Skeletal muscle satellite cell (primary cell): ENCODE results near the gene HDAC5. TPM values are rescaled to one million over a fixed set of nuclear protein-coding genes. Genes with fewer than 3 reads are reported as not detected.

ENCODE experiments used
- small RNA-seq: library from RNA; depleted of rRNA; stranded (forward); fragments of <200 nt; gene quantifications from one replicate; pipeline ENCODE3, GENCODE V24; 2012

The HDAC5 gene

Small RNAs within 50 kb of the gene (small RNA-seq; reads per million reads assigned to genes)
- not detected for gene RNU6-131P
